GM21447 (cell line): ENCODE results near the gene GSAP.
A peak's percentile ranks its signal among the peaks of the same experiment; 100 is the strongest.
"Not testable (repeated sequence)": the region's sequence is repeated elsewhere in the genome, so short reads cannot be mapped to it uniquely, and the experiment has no call there.

ENCODE experiments used
- ATAC-seq: cut with Tn5 transposase; IDR thresholded peaks from one replicate; pipeline ENCODE4 v1.9.1; 2021; ENCODE audit not compliant: unreplicated experiment

The GSAP gene

DNA sequence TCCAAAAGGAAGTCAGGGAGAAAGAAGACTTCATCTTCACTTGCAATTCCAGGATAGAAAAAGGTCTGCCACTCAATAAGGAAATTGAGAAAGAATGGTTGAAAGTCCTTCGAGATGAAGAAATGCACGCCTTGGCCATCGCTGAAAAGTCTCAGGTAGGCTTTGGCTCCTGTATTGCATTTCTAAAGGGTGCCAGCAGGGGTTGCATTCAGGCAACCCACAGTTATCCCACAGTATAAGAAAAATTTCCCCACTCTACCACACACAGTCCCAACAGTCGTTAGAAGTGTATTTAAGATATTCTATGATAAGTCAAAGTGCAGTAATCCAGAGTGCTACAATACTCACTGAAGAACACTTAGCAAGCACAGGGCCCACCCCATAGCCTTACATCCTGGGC is 123.1 kb downstream of the GSAP start:
- ATAC-seq: no peak

GRCh38 chr7:77290425-77290824 is 125.7 kb downstream of the GSAP start:
- ATAC-seq: no peak

DNA sequence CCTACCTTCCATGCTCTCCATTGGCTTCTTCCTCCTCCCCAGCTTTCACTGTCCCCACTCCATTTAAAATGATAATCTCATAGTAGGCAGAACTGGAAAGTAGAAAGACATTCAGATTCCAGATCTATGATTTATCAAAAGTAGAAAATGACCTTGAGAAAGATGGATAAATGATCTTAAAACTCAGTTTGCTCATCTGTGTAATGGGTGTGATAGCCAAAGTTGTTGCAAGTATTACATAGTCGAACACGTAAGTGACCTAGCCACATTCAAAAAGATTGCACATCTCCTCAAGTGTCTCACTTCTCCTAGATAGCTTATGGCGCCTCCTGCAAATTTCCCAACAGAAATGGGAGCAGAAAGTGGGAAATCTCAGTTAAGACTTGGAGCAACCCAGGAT is 126.8 kb downstream of the GSAP start:
- ATAC-seq: no peak

DNA sequence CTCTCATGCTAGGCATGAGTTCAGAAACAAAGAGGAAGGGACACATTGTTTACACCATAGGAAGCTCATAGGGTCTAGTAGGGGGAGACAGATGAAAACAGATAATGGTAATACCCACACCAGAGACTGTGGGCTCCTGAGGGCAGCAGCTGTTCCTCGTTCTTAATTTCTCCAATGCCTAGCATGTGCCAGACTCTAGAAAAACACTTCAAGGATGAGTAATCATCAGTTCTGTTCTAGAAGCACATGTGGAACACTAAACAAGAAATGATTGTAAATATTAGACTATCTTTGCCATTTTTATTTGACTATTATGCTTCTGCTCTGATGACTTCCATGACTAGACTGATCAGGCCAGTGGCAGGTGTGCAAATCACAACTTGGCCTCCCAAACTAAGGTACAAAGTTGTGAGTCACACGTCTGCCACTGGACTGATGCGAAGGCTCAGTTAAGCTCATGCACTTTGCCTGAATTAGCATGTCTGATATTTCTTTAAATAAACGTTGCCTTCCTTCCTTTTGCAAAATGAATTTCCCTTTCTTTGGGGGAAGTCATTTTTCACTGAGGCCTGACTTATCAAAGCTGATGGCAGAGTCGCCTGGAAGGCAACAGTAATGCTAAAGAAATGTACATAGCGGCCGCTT is 127.4 kb downstream of the GSAP start:
- ATAC-seq: no peak

DNA sequence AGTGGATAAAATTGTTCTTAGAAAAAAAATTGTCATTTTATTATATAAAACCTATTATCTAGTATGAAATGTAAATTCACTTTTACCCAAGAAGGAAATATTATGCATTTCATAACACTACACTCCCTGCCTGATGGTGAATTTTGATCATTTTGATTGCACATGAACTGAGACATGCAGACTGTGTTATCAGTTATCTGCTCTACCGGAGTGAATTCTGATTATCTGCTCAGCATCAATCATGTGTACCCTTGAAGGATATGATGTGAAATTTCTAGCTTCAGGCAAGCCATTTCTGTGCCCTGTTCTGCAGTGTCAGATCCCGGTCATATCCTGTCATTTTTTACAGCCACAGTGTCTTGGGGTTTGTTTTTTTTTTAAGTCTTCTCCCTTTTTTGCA is 131.5 kb downstream of the GSAP start:
- ATAC-seq: no peak

GRCh38 chr7:77284005-77284404 is 132.1 kb downstream of the GSAP start:
- no peak for ATAC-seq

DNA sequence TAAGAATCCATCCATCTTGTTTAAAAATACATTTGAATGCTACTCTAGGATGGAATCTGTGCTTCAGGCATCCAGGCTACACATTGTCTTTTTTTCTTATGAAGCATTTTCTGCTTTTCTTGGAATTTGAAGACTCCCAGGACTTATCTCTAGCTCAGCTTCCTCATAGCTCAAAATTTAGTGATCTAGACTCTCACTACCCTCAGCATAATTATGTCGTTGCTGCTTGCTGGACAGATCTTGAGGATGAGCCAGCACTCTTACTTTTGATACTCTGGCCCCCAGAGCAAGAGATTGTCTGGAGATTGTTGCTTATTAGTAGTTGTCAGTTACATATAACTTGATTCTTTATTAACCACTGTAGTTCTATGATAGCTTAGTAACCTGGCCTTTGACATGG is 133.3 kb downstream of the GSAP start:
- ATAC-seq: no peak

- no peak for ATAC-seq
Observed at GRCh38 chr7:77281780-77282478, 134.2 kb downstream of the GSAP start.

GRCh38 chr7:77276120-77276519 is 140.0 kb downstream of the GSAP start:
- no peak for ATAC-seq

DNA sequence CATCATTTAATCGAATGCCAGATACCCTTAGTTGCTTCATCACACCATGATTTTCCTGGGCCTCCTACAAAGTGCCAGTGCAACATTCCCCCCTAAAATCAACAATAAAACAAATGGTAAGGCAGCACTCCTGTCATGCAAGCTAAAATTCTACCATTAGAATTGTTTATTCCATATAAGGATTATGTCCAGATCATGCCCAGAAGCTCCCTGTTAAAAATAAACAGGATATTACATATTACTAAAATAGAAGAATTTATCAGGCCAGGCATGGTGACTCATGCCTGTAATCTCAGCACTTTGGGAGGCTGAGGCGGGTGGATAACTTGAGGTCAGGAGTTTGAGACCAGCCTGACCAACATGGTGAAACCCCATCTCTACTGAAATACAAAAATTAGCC is 140.5 kb downstream of the GSAP start:
- not testable (repeated sequence) for ATAC-seq

DNA sequence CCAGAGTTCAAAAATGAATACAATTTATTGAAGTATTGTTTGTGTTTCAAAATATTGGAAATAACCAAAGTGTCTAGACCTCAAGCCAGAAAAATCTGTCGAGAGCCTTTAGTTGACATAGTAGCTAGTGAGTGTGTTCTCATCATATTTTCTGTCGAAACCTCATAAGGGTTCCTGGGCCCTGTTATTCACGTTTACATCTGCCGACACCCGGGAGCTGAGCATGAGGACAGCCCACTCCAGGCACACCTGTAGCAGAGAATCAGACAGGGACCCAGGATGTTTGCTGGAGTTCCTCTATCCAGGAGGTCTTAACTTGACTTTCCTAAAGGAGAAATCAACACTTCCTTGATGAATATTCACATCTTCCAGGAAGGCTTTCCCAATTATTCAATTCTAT is 144.4 kb downstream of the GSAP start:
- ATAC-seq: no peak

GRCh38 chr7:77270094-77270480 is 146.1 kb downstream of the GSAP start:
- ATAC-seq: no peak

DNA sequence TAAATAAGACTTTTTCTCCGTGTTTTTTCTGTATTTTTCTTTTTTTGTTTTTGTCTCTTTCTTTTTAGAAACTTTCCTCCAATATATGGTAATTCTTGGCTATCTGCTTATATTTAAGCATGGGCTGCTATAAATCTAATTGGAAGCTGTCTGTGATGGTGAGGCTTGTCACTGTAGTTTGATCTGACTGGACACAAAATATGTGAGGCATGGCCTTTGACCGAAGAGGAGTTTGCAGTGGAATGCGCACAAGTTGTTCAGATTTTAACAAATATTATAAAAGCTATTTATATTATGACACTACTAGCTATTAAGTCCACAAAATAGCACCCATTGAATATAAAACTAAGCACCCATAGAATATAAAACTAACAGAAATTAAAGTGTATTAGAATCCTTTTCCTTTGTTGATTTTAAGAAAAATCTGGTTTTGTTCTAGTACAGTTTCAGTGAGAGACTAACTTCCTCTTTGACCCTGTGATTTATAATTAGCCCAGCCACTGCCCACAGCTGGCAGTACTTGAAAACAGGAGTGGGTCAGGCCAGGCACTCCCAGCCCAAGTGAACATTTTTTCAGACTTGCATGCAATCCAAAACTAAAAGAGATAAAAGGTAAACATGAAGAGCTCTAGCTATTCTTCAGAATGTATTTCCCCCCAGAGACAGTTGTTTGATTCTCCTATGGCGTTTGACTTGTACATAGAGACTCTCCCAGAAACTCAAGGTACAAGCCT is 146.6 kb downstream of the GSAP start:
- peak; percentile 73 for ATAC-seq

DNA sequence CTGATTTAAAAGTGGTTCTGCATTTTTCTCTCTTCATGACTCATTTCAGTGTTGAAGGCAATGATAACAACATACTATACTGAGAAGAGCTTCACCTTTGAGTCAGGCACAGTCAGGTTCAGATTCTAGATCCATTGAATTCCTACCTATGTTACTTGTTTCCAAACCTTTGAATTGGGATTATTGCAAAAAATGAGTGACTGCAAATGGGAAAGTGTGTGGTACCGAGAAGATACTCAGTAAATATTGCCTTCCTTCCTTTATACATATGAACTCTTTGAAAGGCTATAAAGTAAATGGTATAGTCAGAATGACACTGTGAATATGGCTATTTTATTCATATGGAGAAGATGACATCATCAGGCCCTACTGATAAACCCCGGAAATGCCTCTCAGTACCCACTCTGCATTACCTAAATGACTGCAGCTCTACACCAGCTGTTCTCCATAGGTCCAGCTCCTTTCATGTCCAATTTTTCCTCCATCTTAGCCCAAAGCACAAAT is 149.8 kb downstream of the GSAP start:
- ATAC-seq: peak; percentile 85

DNA sequence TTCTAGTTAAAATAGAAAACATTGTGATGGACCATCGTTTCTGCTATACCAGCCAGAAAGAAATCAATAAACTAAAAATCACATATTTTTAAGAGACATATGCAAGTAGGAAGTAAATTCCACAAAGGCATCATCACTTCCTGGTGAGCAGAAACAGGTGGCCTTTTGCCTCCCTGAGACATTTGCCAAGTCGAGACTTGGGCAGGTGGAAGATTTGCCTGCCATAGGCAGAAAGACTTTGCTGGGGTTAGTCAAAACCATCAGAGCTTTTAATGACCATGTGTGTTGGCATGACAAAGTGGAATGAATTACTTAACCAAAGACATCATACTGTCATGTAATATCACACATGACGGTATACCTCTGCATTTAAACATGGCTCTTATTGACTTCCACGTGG is 150.5 kb downstream of the GSAP start:
- no peak for ATAC-seq

GRCh38 chr7:77262316-77262715 is 153.8 kb downstream of the GSAP start:
- ATAC-seq: no peak
